Naive thymus-derived CD8-positive, alpha-beta T cell (primary cell): Measurements from ENCODE around the gene DERL3. TPM values are rescaled to one million over a fixed set of nuclear protein-coding genes. Genes with fewer than 3 reads are reported as not detected.
"Not testable (repeated sequence)": the region's sequence is repeated elsewhere in the genome, so short reads cannot be mapped to it uniquely, and the experiment has no call there.

Source experiments
- ATAC-seq, 2 donors: fragments of 150-1000 bp; cut with Tn5 transposase in 1 of 2; sonication (Bioruptor Pico), chemical (Tn5 transposase) in 1 of 2; 1 replicate in 1 of 2; 2 replicates in 1 of 2; pipeline ENCODE4 v1.10.0; 2021; ENCODE audit warnings: mild to moderate bottlenecking in 2 of 2, moderate library complexity in 2 of 2
- POLR2A ChIA-PET: fragments of 350-600 bp; sonication (Branson Sonifier 250); formaldehyde crosslinking; loops from one replicate; lab custom pipeline; 2021; ENCODE audit warnings: antibody characterized with exemption; lab: Charles Lee
- DNase-seq, 10 donors: peaks; one replicate each; pipeline versions ENCODE4 v3.0.0 to v3.0.0-alpha.2; 2020 to 2022
- H3K27ac Mint-ChIP-seq, 10 donors: one replicate each; pipeline ENCODE4 v1.8.0; 2020 to 2022; ENCODE audit warnings: mild to moderate bottlenecking in 10 of 10, mixed read lengths in 10 of 10, moderate library complexity in 4 of 10, inconsistent platforms in 1 of 10
- H3K27me3 Mint-ChIP-seq, 5 donors: one replicate each; pipeline ENCODE4 v1.8.0; 2021 to 2022; ENCODE audit warnings: mixed read lengths in 5 of 5
- H3K36me3 Mint-ChIP-seq, 3 donors: one replicate each; pipeline ENCODE4 v1.8.0; 2020 to 2022; ENCODE audit warnings: mixed read lengths in 3 of 3, mild to moderate bottlenecking in 2 of 3, inconsistent platforms in 1 of 3
- H3K4me1 Mint-ChIP-seq, 4 donors: one replicate each; pipeline ENCODE4 v1.8.0; 2021 to 2022; ENCODE audit warnings: mixed read lengths in 4 of 4
- H3K4me3 Mint-ChIP-seq, 10 donors: one replicate each; pipeline ENCODE4 v1.8.0; 2020 to 2022; ENCODE audit warnings: mild to moderate bottlenecking in 10 of 10, mixed read lengths in 10 of 10, moderate library complexity in 6 of 10, inconsistent platforms in 1 of 10
- H3K9me3 Mint-ChIP-seq, 9 donors: one replicate each; pipeline ENCODE4 v1.8.0; 2020 to 2022; ENCODE audit warnings: mixed read lengths in 9 of 9, mild to moderate bottlenecking in 3 of 9, inconsistent platforms in 1 of 9, moderate library complexity in 1 of 9
- polyA plus RNA-seq, 3 donors: library from polyadenylated mRNA; unstranded; fragments of 300-500 nt; fragmentation: Illumina TruSeq; gene quantifications; one replicate each; pipeline ENCODE4 v1.2.3, GENCODE V29; 2021
- total RNA-seq, 8 experiments: library from RNA in 2 of 8; stranded (reverse) in 2 of 8; gene quantifications; one replicate each; pipeline ENCODE4 v1.2.3 and lab custom pipeline; 2021 to 2026

The DERL3 gene
- total RNA-seq (1 to 10 TPM; 1.7 to 2.0 TPM), polyA plus RNA-seq (not detected), total RNA-seq (lab: John Stamatoyannopoulos, UW) (0.07 to 7.9 (median 1.9) reads per million in 6 experiments)

GRCh38 chr22:23838681-23839468, at the start of gene DERL3:
Gene DERL3 (minus strand): TSS chr22:23839006. CDS start chr22:23838987, 19 bp downstream.
- Mint-ChIP-seq H3K27me3 (peaks cover 0 to 2% (median 0%) of the 10 kb centered on the region in 5 donors), H3K4me1 (peaks cover 16 to 45% (median 21%) of the 10 kb centered on the region in 4 donors), H3K27ac (peak within 1 kb of the TSS; percentile 72 to 96 (median 92)), H3K4me3 (peak within 1 kb of the TSS; percentile 82 to 97 (median 93)), H3K36me3 (peaks cover 0 to 9% (median 0%) of the 10 kb centered on the region in 3 donors), H3K9me3 (no peaks in the 10 kb centered on the region)
- ATAC-seq = peak; percentile 93 to 95
- DNase-seq = peak; percentile 82 to 97 (median 90)
- POLR2A ChIA-PET = interaction anchor here (0.6 to 1.7 kb wide), 3 partner anchors 18 to 56 kb away, joined by 3 to 4 read pairs (median 4); no protein-coding TSS in a partner anchor

- H3K27ac Mint-ChIP-seq = no peak overlapping the region
- no peak overlapping the region for H3K4me3 Mint-ChIP-seq
- H3K9me3 Mint-ChIP-seq = no peaks in the 10 kb centered on the region
- H3K4me1 Mint-ChIP-seq = peaks cover 0 to 4% (median 0%) of the 10 kb centered on the region in 4 donors
- no peaks in the 10 kb centered on the region for H3K27me3 Mint-ChIP-seq
- no peak for ATAC-seq
- POLR2A ChIA-PET = interaction anchor here (0.6 to 1.0 kb wide), 2 partner anchors 9 to 37 kb away, joined by 3 read pairs; no protein-coding TSS in a partner anchor
- no peak for DNase-seq
- H3K36me3 Mint-ChIP-seq = peaks cover 0 to 25% (median 8%) of the 10 kb centered on the region in 3 donors
Measured at GRCh38 chr22:23884140-23884539, 45.3 kb upstream of the DERL3 start.

- no peak for ATAC-seq
- no peak for DNase-seq
- Mint-ChIP-seq H3K4me3 (no peak overlapping the region), H3K9me3 (no peaks in the 10 kb centered on the region), H3K27ac (no peak overlapping the region), H3K27me3 (no peaks in the 10 kb centered on the region), H3K4me1 (peaks cover 0 to 4% (median 0%) of the 10 kb centered on the region in 4 donors), H3K36me3 (peaks cover 0 to 28% (median 8%) of the 10 kb centered on the region in 3 donors)
- POLR2A ChIA-PET = interaction anchor here (0.6 to 1.0 kb wide), 2 partner anchors 10 to 37 kb away, joined by 3 read pairs; no protein-coding TSS in a partner anchor
Measured at GRCh38 chr22:23883658-23884057, 44.9 kb upstream of the DERL3 start.

- no peaks in the 10 kb centered on the region for H3K27me3 Mint-ChIP-seq
- H3K27ac Mint-ChIP-seq = peak overlapping the region in 1 of 10 donors; percentile 55
- H3K4me1 Mint-ChIP-seq = peaks cover 0 to 4% (median 0%) of the 10 kb centered on the region in 4 donors
- DNase-seq = no peak
- peaks cover 0 to 33% (median 10%) of the 10 kb centered on the region in 3 donors for H3K36me3 Mint-ChIP-seq
- H3K9me3 Mint-ChIP-seq = no peaks in the 10 kb centered on the region
- no peak for ATAC-seq
- H3K4me3 Mint-ChIP-seq = no peak overlapping the region
- POLR2A ChIA-PET = no interaction called here
Measured at GRCh38 chr22:23882370-23882769, 43.6 kb upstream of the DERL3 start.

- POLR2A ChIA-PET = no interaction called here
Measured at GRCh38 chr22:23878219-23878618, 39.4 kb upstream of the DERL3 start.

GRCh38 chr22:23877566-23877965, 38.8 kb upstream of the DERL3 start:
- no peak for ATAC-seq
- no peak overlapping the region for H3K27ac Mint-ChIP-seq
- POLR2A ChIA-PET = no interaction called here

More at GRCh38 chr22:23878219-23878618, 39.4 kb upstream of the DERL3 start:
- H3K36me3 Mint-ChIP-seq = peaks cover 0 to 56% (median 8%) of the 10 kb centered on the region in 3 donors
- H3K27me3 Mint-ChIP-seq = no peaks in the 10 kb centered on the region
- no peak overlapping the region for H3K4me3 Mint-ChIP-seq
- no peaks in the 10 kb centered on the region for H3K9me3 Mint-ChIP-seq
- ATAC-seq = no peak
- no peak overlapping the region for H3K27ac Mint-ChIP-seq
- no peak for DNase-seq
- peaks cover 0 to 4% (median 0%) of the 10 kb centered on the region in 4 donors for H3K4me1 Mint-ChIP-seq

GRCh38 chr22:23875801-23876200, 37.0 kb upstream of the DERL3 start:
- POLR2A ChIA-PET = no interaction called here
- no peaks in the 10 kb centered on the region for H3K9me3 Mint-ChIP-seq
- no peak overlapping the region for H3K4me3 Mint-ChIP-seq
- DNase-seq = no peak
- H3K36me3 Mint-ChIP-seq = peaks cover 0 to 62% (median 8%) of the 10 kb centered on the region in 3 donors
- no peaks in the 10 kb centered on the region for H3K4me1 Mint-ChIP-seq
- ATAC-seq = no peak
- H3K27me3 Mint-ChIP-seq = no peaks in the 10 kb centered on the region
- H3K27ac Mint-ChIP-seq = no peak overlapping the region

More at GRCh38 chr22:23877566-23877965, 38.8 kb upstream of the DERL3 start:
- H3K27me3 Mint-ChIP-seq = no peaks in the 10 kb centered on the region
- H3K9me3 Mint-ChIP-seq = no peaks in the 10 kb centered on the region
- H3K36me3 Mint-ChIP-seq = peaks cover 0 to 59% (median 8%) of the 10 kb centered on the region in 3 donors
- H3K4me3 Mint-ChIP-seq = no peak overlapping the region
- H3K4me1 Mint-ChIP-seq = peaks cover 0 to 4% (median 0%) of the 10 kb centered on the region in 4 donors
- DNase-seq = no peak

GRCh38 chr22:23874871-23875270, 36.1 kb upstream of the DERL3 start:
- Mint-ChIP-seq H3K27ac (no peak overlapping the region), H3K9me3 (no peaks in the 10 kb centered on the region), H3K27me3 (no peaks in the 10 kb centered on the region), H3K4me3 (no peak overlapping the region), H3K36me3 (peaks cover 0 to 60% (median 8%) of the 10 kb centered on the region in 3 donors), H3K4me1 (no peaks in the 10 kb centered on the region)
- no peak for DNase-seq
- POLR2A ChIA-PET = no interaction called here
- no peak for ATAC-seq

GRCh38 chr22:23868580-23868979, 29.8 kb upstream of the DERL3 start:
- no peak for DNase-seq
- POLR2A ChIA-PET = no interaction called here

GRCh38 chr22:23864499-23865154, 25.8 kb upstream of the DERL3 start:
- DNase-seq, POLR2A ChIA-PET, H3K4me1 Mint-ChIP-seq, H3K27me3 Mint-ChIP-seq, ATAC-seq, H3K27ac Mint-ChIP-seq, H3K4me3 Mint-ChIP-seq, H3K9me3 Mint-ChIP-seq: not testable (repeated sequence)
- peaks cover 0 to 46% (median 16%) of the 10 kb centered on the region in 3 donors for H3K36me3 Mint-ChIP-seq

More at GRCh38 chr22:23868580-23868979, 29.8 kb upstream of the DERL3 start:
- no peak for ATAC-seq
- peaks cover 0 to 5% (median 1%) of the 10 kb centered on the region in 4 donors for H3K4me1 Mint-ChIP-seq
- H3K9me3 Mint-ChIP-seq = no peaks in the 10 kb centered on the region
- no peak overlapping the region for H3K27ac Mint-ChIP-seq
- H3K36me3 Mint-ChIP-seq = peaks cover 0 to 59% (median 14%) of the 10 kb centered on the region in 3 donors
- no peak overlapping the region for H3K4me3 Mint-ChIP-seq
- no peaks in the 10 kb centered on the region for H3K27me3 Mint-ChIP-seq

GRCh38 chr22:23862103-23862502, 23.3 kb upstream of the DERL3 start:
- Mint-ChIP-seq H3K9me3 (no peaks in the 10 kb centered on the region), H3K27me3 (no peaks in the 10 kb centered on the region), H3K36me3 (peaks cover 0 to 21% (median 6%) of the 10 kb centered on the region in 3 donors), H3K4me1 (peaks cover 12 to 24% (median 16%) of the 10 kb centered on the region in 4 donors), H3K4me3 (no peak overlapping the region), H3K27ac (peak overlapping the region in 3 of 10 donors; percentile 17 to 62 (median 55))
- POLR2A ChIA-PET = interaction anchor here (0.7 kb wide), 1 partner anchor 27 kb away, joined by 3 read pairs; no protein-coding TSS in a partner anchor
- ATAC-seq = no peak
- peak in 5 of 10 donors; percentile 11 to 47 (median 35) for DNase-seq

GRCh38 chr22:23860187-23860586, 21.4 kb upstream of the DERL3 start:
- POLR2A ChIA-PET, H3K27me3 Mint-ChIP-seq, ATAC-seq, H3K9me3 Mint-ChIP-seq, DNase-seq, H3K4me3 Mint-ChIP-seq: not testable (repeated sequence)
- peak overlapping the region in 1 of 10 donors; percentile 22 for H3K27ac Mint-ChIP-seq
- H3K36me3 Mint-ChIP-seq = peaks cover 0 to 15% (median 2%) of the 10 kb centered on the region in 3 donors
- peaks cover 15 to 22% (median 20%) of the 10 kb centered on the region in 4 donors for H3K4me1 Mint-ChIP-seq
